SK-N-MC (cell line): ENCODE data around the gene SKAP2.
A peak's percentile ranks its signal among the peaks of the same experiment; 100 is the strongest.

ENCODE experiments used
- DNase-seq: peaks from one replicate; pipeline ENCODE4 v3.0.0-alpha.2; 2011; ENCODE audit warnings: low read depth, low spot score
- H3K27ac ChIP-seq: fragments of 200-600 bp; sonication (generic); 2 replicates; pipeline ENCODE4 v1.5.1; 2016; ENCODE audit warnings: mixed run types
- H3K36me3 ChIP-seq: fragments of 200-600 bp; sonication (generic); 2 replicates; pipeline ENCODE4 v1.6.1; 2017; ENCODE audit warnings: antibody characterized with exemption, low read length, mixed read lengths; ENCODE audit not compliant: insufficient read depth
- H3K4me3 ChIP-seq: fragments of 200-600 bp; sonication (generic); 2 replicates; pipeline ENCODE4 v1.5.1; 2016
- H3K9ac ChIP-seq: fragments of 200-600 bp; sonication (generic); 2 replicates; pipeline ENCODE4 v1.8.0; 2017; ENCODE audit warnings: mixed run types, mixed read lengths; ENCODE audit not compliant: insufficient read length
- H3K9me3 ChIP-seq: fragments of 200-600 bp; sonication (generic); 2 replicates; pipeline ENCODE4 v1.6.1; 2017; ENCODE audit warnings: low read depth, mild to moderate bottlenecking, antibody characterized with exemption, low read length, moderate library complexity, mixed read lengths
- EZH2 ChIP-seq: fragments of 200-600 bp; sonication (generic); IDR thresholded peaks from one replicate; pipeline ENCODE4 v1.6.1; 2017; ENCODE audit warnings: antibody characterized with exemption
- FOXP2 ChIP-seq: optimal IDR thresholded peaks from 2 replicates; pipeline ENCODE3; 2011; ENCODE audit warnings: mild to moderate bottlenecking, moderate library complexity; ENCODE audit not compliant: insufficient read depth; ENCODE audit errors: extremely low read length, control extremely low read depth
- POLR2AphosphoS5 ChIP-seq: IDR thresholded peaks from 2 replicates; pipeline ENCODE4 v1.6.1; 2012; ENCODE audit warnings: mild to moderate bottlenecking, low read depth, low read length, borderline replicate concordance

Gene SKAP2

DNA sequence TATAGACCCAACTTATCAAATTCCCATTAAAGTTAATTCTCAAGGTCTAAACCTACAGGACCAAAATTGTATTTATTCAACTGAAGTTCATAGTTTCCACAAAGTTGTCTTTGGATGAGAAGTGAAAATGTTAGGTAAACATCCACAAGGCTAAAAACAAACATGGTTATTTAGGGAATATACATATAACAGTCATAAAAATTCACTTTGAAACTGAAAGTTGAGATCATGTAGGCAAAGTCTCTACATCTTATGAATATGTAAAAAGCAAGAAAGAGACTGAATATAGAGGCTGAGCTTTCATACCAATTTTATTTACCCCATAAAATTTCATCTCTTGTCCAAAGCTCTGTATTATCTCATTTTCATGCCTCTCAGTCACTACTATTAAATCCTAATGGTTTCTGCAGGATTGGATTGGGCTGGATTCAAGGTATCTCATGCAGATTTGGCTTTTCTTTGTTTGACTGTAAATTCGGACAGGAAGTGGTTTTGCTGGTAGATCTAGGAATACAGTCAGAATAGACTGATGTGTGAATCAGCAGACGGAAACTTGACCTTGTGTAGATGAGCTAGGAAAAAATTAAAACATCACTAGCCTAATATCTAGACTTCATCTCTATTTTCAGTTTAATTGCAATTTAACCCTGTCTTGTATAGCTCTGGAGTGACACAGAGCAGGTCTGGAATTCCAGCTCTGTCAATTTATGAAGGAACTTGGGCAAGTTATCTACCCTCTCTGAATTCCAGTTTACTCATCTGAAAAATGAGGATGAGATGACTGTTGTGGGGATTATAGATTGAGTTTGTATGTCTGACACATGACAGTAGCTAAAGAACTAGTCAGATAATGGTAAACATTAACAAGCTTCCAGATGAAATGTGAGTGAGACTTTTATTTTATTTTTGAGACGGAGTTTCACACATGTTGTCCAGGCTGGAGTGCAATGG lies 27.3 kb upstream of the SKAP2 start:
- H3K9me3 ChIP-seq: no peaks in the 10 kb centered on the region
- no peak overlapping the region for H3K27ac ChIP-seq
- no peaks in the 10 kb centered on the region for H3K36me3 ChIP-seq
- H3K4me3 ChIP-seq: no peak overlapping the region
- DNase-seq: no peak
- TF ChIP-seq POLR2AphosphoS5: no peak
- TF ChIP-seq EZH2: no peak
- TF ChIP-seq FOXP2: no peak
- no peak overlapping the region for H3K9ac ChIP-seq

- Histone ChIP-seq H3K9me3 (no peaks in the 10 kb centered on the region), H3K9ac (no peak overlapping the region), H3K36me3 (no peaks in the 10 kb centered on the region), H3K27ac (no peak overlapping the region), H3K4me3 (no peak overlapping the region)
- TF ChIP-seq POLR2AphosphoS5: no peak
- TF ChIP-seq EZH2: no peak
- no peak for TF ChIP-seq FOXP2
- DNase-seq: no peak
Observed at GRCh38 chr7:26880852-26881251, 16.5 kb upstream of the SKAP2 start.

DNA sequence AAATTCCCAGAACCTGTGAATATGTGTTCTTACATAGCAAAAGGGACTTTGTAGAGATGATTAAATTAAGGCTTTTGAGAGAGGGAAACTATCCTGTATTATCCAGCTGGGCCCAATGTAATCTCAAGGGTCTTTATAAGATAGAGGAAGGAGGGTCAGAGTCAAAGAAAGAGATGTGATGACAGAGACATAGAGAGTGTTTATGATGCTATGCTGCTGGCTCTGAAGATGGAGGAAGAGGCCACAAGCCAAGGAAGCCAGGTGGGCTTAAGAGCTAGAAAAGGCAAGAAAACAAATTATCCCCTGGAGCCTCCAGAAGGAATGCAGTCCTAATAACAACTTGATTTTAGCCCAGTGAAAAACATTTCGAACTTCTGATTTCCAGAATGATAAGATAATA lies 15.3 kb upstream of the SKAP2 start:
- Histone ChIP-seq H3K27ac (no peak overlapping the region), H3K36me3 (no peaks in the 10 kb centered on the region), H3K4me3 (no peak overlapping the region), H3K9ac (no peak overlapping the region), H3K9me3 (no peaks in the 10 kb centered on the region)
- DNase-seq: no peak
- TF ChIP-seq FOXP2 (no peak), POLR2AphosphoS5 (no peak), EZH2 (no peak)

DNA sequence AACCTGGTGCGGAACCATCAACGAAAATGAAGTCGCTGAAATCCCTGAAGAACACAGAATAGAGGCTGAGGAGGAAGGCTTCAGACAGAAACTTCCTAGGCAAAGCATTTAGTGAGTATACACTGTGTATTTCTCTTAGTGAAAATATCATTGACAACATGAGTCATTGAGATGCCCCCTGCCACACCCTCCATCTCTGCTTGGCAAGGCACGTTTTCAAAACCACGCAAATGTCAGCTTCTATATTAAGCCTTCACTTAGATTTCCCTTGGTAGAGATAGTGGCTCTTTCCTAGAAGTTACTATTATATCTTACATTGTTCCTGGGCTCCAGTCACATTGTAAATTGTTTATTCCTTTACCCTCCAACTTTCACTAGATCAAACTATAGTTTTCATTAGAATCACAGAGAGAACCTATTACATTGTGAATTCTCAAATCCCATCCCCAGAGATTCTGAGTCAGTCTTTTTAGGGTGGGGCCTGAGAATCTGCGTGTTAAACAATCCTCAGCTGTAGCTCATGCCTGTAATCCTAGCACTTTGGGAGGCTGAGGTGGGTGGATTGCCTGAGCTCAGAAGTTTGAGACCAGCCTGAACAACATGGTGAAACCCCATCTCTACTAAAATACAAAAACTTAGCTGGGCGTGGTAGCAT lies 4.6 kb upstream of the SKAP2 start:
- Histone ChIP-seq H3K36me3 (no peaks in the 10 kb centered on the region), H3K4me3 (no peak overlapping the region), H3K9me3 (no peaks in the 10 kb centered on the region), H3K27ac (no peak overlapping the region), H3K9ac (no peak overlapping the region)
- no peak for DNase-seq
- TF ChIP-seq POLR2AphosphoS5 (no peak), FOXP2 (no peak), EZH2 (no peak)

DNA sequence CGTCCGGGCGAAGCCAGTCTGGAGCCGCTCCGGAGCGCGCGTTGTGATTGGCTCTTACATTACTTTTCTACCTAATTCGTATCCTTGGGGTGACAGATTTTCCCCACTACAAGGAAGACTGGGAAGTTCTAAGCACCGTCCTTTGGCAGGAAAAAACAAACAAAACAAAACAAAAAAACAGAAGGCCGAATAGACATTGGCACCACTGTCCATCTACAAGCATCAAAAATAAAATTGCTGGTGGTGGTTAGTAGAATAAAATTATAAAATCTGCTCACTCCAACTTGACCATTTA lies 651 bp upstream of the SKAP2 start:
- H3K9me3 ChIP-seq: no peaks in the 10 kb centered on the region
- no peaks in the 10 kb centered on the region for H3K36me3 ChIP-seq
- H3K4me3 ChIP-seq: peak overlapping the region; percentile 80
- H3K9ac ChIP-seq: peak overlapping the region; percentile 56
- DNase-seq: no peak
- H3K27ac ChIP-seq: peak overlapping the region; percentile 37; the same call in 1 of the 2 replicates
- TF ChIP-seq POLR2AphosphoS5 (no peak), FOXP2 (no peak), EZH2 (no peak)

DNA sequence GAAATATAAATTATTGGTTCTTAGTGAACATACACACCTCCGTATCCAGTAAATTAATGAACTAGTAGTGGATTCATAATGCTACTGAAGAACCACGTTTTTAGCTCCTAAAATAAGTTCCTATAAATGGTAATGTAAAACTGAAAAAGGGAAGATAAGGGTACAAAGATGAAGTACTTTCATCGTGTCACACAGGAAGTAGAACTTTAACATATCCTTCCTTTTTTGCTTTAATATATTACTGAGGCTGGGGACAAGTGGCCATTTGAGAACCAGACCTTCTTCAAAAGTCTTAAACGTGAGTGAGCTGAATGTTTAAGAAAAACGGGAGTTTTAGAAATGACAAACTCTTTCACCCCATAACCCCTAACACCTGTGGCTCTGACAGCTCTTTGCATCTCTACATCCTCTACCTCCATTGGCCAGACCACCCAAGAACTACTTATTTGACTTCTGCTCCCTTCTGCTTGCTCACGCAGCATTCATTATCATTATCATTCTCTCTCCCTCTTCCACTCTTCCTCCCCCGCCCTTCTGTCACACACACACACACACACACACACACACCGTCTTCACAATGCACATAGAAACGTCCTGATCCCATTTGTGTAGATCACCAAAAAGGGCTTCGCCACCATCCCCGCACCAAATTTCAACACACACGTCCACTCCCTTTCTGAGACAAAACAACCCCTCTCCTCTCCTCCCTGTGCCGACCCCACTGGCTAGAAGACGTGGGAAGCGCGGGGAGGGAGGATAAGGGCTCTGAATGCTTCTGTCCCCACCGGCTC lies 677 bp downstream of the SKAP2 start:
- TF ChIP-seq EZH2 (no peak), POLR2AphosphoS5 (no peak), FOXP2 (no peak)
- Histone ChIP-seq H3K9ac (peak overlapping the region; percentile 29), H3K4me3 (peak overlapping the region; percentile 80), H3K9me3 (no peaks in the 10 kb centered on the region), H3K27ac (no peak overlapping the region), H3K36me3 (no peaks in the 10 kb centered on the region)
- no peak for DNase-seq

- Histone ChIP-seq H3K27ac (no peak overlapping the region), H3K9me3 (no peaks in the 10 kb centered on the region), H3K9ac (no peak overlapping the region), H3K36me3 (no peaks in the 10 kb centered on the region), H3K4me3 (no peak overlapping the region)
- no peak for TF ChIP-seq POLR2AphosphoS5
- TF ChIP-seq EZH2: no peak
- TF ChIP-seq FOXP2: no peak
- no peak for DNase-seq
Observed at GRCh38 chr7:26862834-26863233, 1.6 kb downstream of the SKAP2 start.

DNA sequence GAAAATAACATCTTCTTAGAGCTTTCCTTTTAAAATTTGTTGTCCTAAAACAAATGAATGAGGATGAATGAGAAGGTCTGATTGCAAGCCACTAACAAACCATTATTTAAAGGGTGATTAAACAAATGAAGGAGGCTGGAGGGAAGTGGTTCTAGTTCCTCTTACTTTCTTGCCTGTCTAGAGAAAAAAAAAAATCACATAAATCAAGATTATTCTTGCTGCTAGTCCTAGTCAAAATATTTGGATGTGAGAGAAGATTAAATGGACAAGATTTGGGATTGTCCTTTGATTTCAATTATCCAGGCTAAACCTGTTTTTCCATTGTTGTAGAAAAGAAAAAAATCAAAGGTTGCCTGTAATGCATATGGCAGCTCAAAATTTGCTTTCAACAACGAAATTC lies 3.3 kb downstream of the SKAP2 start:
- TF ChIP-seq FOXP2 (no peak), EZH2 (no peak), POLR2AphosphoS5 (no peak)
- Histone ChIP-seq H3K9ac (no peak overlapping the region), H3K4me3 (no peak overlapping the region), H3K27ac (no peak overlapping the region), H3K36me3 (no peaks in the 10 kb centered on the region), H3K9me3 (no peaks in the 10 kb centered on the region)
- DNase-seq: no peak
